Parathyroid adenoma (tissue), 2 donors: ENCODE measurements around the gene PCSK5.

ENCODE experiments used
- H2AFZ ChIP-seq: fragments of 300-600 bp; sonication (generic); one replicate; pipeline ENCODE4 v1.7.0; 2017; ENCODE audit warnings: antibody characterized with exemption, mild to moderate bottlenecking
- H3K27ac ChIP-seq: fragments of 300-600 bp; sonication (generic); one replicate; pipeline ENCODE4 v1.7.0; 2017
- H3K27me3 ChIP-seq: fragments of 300-600 bp; sonication (generic); one replicate; pipeline ENCODE4 v1.7.0; 2017; ENCODE audit warnings: low read length; ENCODE audit not compliant: control insufficient read depth, insufficient read depth
- H3K36me3 ChIP-seq: fragments of 300-600 bp; sonication (generic); one replicate; pipeline ENCODE4 v1.7.0; 2017; ENCODE audit warnings: low read length; ENCODE audit not compliant: control insufficient read depth, insufficient read depth
- H3K4me1 ChIP-seq: fragments of 300-600 bp; sonication (generic); one replicate; pipeline ENCODE4 v1.7.0; 2017; ENCODE audit warnings: control low read depth
- H3K4me2 ChIP-seq: fragments of 300-600 bp; sonication (generic); one replicate; pipeline ENCODE4 v1.7.0; 2017; ENCODE audit warnings: low read length
- H3K4me3 ChIP-seq: fragments of 300-600 bp; sonication (generic); one replicate; pipeline ENCODE4 v1.7.0; 2017; ENCODE audit warnings: low read depth, low read length
- H3K79me2 ChIP-seq: fragments of 300-600 bp; sonication (generic); one replicate; pipeline ENCODE4 v1.7.0; 2017; ENCODE audit warnings: control low read depth
- H3K9ac ChIP-seq: fragments of 300-600 bp; sonication (generic); one replicate; pipeline ENCODE4 v1.7.0; 2017; ENCODE audit warnings: mild to moderate bottlenecking
- H3K9me3 ChIP-seq: fragments of 300-600 bp; sonication (generic); one replicate; pipeline ENCODE4 v1.7.0; 2017; ENCODE audit warnings: low read length; ENCODE audit not compliant: control insufficient read depth
- CTCF ChIP-seq: fragments of 300-600 bp; sonication (generic); IDR thresholded peaks from one replicate; pipeline ENCODE4 v1.7.0; 2017; ENCODE audit warnings: antibody characterized with exemption, mild to moderate bottlenecking
- donor health status: primary hyperparathyroidism.

The PCSK5 gene

GRCh38 chr9:76240578-76240977 lies 350.1 kb downstream of the PCSK5 start:
- H3K27me3 ChIP-seq = no peaks in the 10 kb centered on the region
- H3K36me3 ChIP-seq = no peaks in the 10 kb centered on the region
- no peak overlapping the region for H2AFZ ChIP-seq
- H3K9ac ChIP-seq = no peak overlapping the region
- TF ChIP-seq CTCF = no peak
- no peaks in the 10 kb centered on the region for H3K79me2 ChIP-seq
- no peak overlapping the region for H3K27ac ChIP-seq
- no peaks in the 10 kb centered on the region for H3K9me3 ChIP-seq
- H3K4me2 ChIP-seq = no peak overlapping the region
- no peaks in the 10 kb centered on the region for H3K4me1 ChIP-seq
- no peak overlapping the region for H3K4me3 ChIP-seq

GRCh38 chr9:76245518-76245917 lies 355.0 kb downstream of the PCSK5 start:
- Histone ChIP-seq H3K9ac (no peak overlapping the region), H3K9me3 (no peaks in the 10 kb centered on the region), H2AFZ (no peak overlapping the region), H3K27ac (no peak overlapping the region), H3K4me1 (no peaks in the 10 kb centered on the region), H3K36me3 (no peaks in the 10 kb centered on the region), H3K27me3 (no peaks in the 10 kb centered on the region), H3K79me2 (no peaks in the 10 kb centered on the region), H3K4me3 (no peak overlapping the region), H3K4me2 (no peak overlapping the region)
- no peak for TF ChIP-seq CTCF

GRCh38 chr9:76246680-76247079 lies 356.2 kb downstream of the PCSK5 start:
- Histone ChIP-seq H3K9ac (no peak overlapping the region), H3K36me3 (no peaks in the 10 kb centered on the region), H3K27ac (no peak overlapping the region), H3K9me3 (no peaks in the 10 kb centered on the region), H3K4me2 (no peak overlapping the region), H3K4me3 (no peak overlapping the region), H3K4me1 (no peaks in the 10 kb centered on the region), H3K79me2 (no peaks in the 10 kb centered on the region), H2AFZ (no peak overlapping the region), H3K27me3 (no peaks in the 10 kb centered on the region)
- TF ChIP-seq CTCF = no peak

- H3K9ac ChIP-seq = no peak overlapping the region
- no peaks in the 10 kb centered on the region for H3K4me1 ChIP-seq
- no peaks in the 10 kb centered on the region for H3K79me2 ChIP-seq
- TF ChIP-seq CTCF = no peak
- no peaks in the 10 kb centered on the region for H3K36me3 ChIP-seq
- no peak overlapping the region for H3K4me2 ChIP-seq
- H3K4me3 ChIP-seq = no peak overlapping the region
- no peak overlapping the region for H2AFZ ChIP-seq
- H3K27ac ChIP-seq = no peak overlapping the region
- no peaks in the 10 kb centered on the region for H3K9me3 ChIP-seq
- H3K27me3 ChIP-seq = no peaks in the 10 kb centered on the region
Observed at GRCh38 chr9:76247426-76247825, 357.0 kb downstream of the PCSK5 start.

- no peak overlapping the region for H3K9ac ChIP-seq
- no peak for TF ChIP-seq CTCF
- no peak overlapping the region for H3K4me3 ChIP-seq
- H3K79me2 ChIP-seq = no peaks in the 10 kb centered on the region
- H3K36me3 ChIP-seq = no peaks in the 10 kb centered on the region
- no peak overlapping the region for H2AFZ ChIP-seq
- no peaks in the 10 kb centered on the region for H3K9me3 ChIP-seq
- no peaks in the 10 kb centered on the region for H3K4me1 ChIP-seq
- H3K4me2 ChIP-seq = no peak overlapping the region
- H3K27ac ChIP-seq = no peak overlapping the region
- H3K27me3 ChIP-seq = no peaks in the 10 kb centered on the region
Observed at GRCh38 chr9:76249309-76249708, 358.8 kb downstream of the PCSK5 start.
